ENCODE results near the gene MCU. TPM values are rescaled to one million over a fixed set of nuclear protein-coding genes. Genes with fewer than 3 reads are reported as not detected.

Gene MCU
- total RNA-seq, 1 donor from 2014 or later, result 66.3 TPM

- Histone ChIP-seq H3F3A (ENCODE audit: low read depth) (no peaks in the 10 kb centered on the region), H3K9ac (no peak overlapping the region), H3K27me3 (no peaks in the 10 kb centered on the region), H3K9me3 (ENCODE audit: low read depth) (no peaks in the 10 kb centered on the region), H3K27ac (no peak overlapping the region), H2AFZ (replicated peaks) (no peak overlapping the region), H3K4me3 (no peak overlapping the region), H3K36me3 (no peaks in the 10 kb centered on the region), H3K79me2 (ENCODE audit: low read depth) (peaks cover 66% of the 10 kb centered on the region), H3K4me1 (peaks cover 29% of the 10 kb centered on the region), H4K20me1 (ENCODE audit: low read depth) (peaks cover 37% of the 10 kb centered on the region), H3K4me2 (no peak overlapping the region)
- H3K4me1 Mint-ChIP-seq, result peaks cover 11% of the 10 kb centered on the region
- H3K9me3 Mint-ChIP-seq, result no peaks in the 10 kb centered on the region
- H3K4me3 Mint-ChIP-seq, result no peak overlapping the region
- TF ChIP-seq EZH2phosphoT487 (IDR thresholded peaks at IDR 0.05), result no peak
- TF ChIP-seq CTCF (IDR thresholded peaks at IDR 0.05), result no peak
- no peak for TF ChIP-seq EZH2 (IDR thresholded peaks at IDR 0.05)
- peak; percentile 37 for DNase-seq (ENCODE audit: low spot score)
- H3K27me3 Mint-ChIP-seq (ENCODE audit: insufficient read depth, low read depth), result no peaks in the 10 kb centered on the region
- no peak overlapping the region for H3K27ac Mint-ChIP-seq
- no peaks in the 10 kb centered on the region for H3K36me3 Mint-ChIP-seq
These were observed 61.9 kb downstream of the MCU start for GRCh38 chr10:72753760-72754231.

GRCh38 chr10:72754275-72755032 is 62.5 kb downstream of the MCU start:
- H3K4me2 ChIP-seq, result no peak overlapping the region
- TF ChIP-seq CTCF (IDR thresholded peaks at IDR 0.05), result no peak
- TF ChIP-seq EZH2 (IDR thresholded peaks at IDR 0.05), result no peak

GRCh38 chr10:72756674-72757385 is 64.9 kb downstream of the MCU start:
- H4K20me1 ChIP-seq (ENCODE audit: low read depth), result peaks cover 36% of the 10 kb centered on the region
- H3K4me2 ChIP-seq, result peak overlapping the region; percentile 50
- H3K36me3 ChIP-seq, result no peaks in the 10 kb centered on the region
- Mint-ChIP-seq H3K27me3 (ENCODE audit: insufficient read depth, low read depth) (no peaks in the 10 kb centered on the region), H3K4me3 (no peak overlapping the region), H3K27ac (no peak overlapping the region), H3K9me3 (no peaks in the 10 kb centered on the region), H3K36me3 (no peaks in the 10 kb centered on the region), H3K4me1 (peaks cover 14% of the 10 kb centered on the region)
- no peak overlapping the region for H3K4me3 ChIP-seq
- peak; percentile 14 for DNase-seq (ENCODE audit: low spot score)
- no peak for TF ChIP-seq EZH2 (IDR thresholded peaks at IDR 0.05)
- TF ChIP-seq CTCF (IDR thresholded peaks at IDR 0.05), result no peak
- TF ChIP-seq EZH2phosphoT487 (IDR thresholded peaks at IDR 0.05), result no peak
- H2AFZ ChIP-seq (replicated peaks), result no peak overlapping the region
- H3F3A ChIP-seq (ENCODE audit: low read depth), result peaks cover 4% of the 10 kb centered on the region
- no peaks in the 10 kb centered on the region for H3K9me3 ChIP-seq (ENCODE audit: low read depth)
- H3K79me2 ChIP-seq (ENCODE audit: low read depth), result peaks cover 69% of the 10 kb centered on the region
- H3K4me1 ChIP-seq, result peaks cover 40% of the 10 kb centered on the region
- H3K27me3 ChIP-seq, result no peaks in the 10 kb centered on the region
- no peak overlapping the region for H3K9ac ChIP-seq
- H3K27ac ChIP-seq, result no peak overlapping the region

More at GRCh38 chr10:72754275-72755032, 62.5 kb downstream of the MCU start:
- Mint-ChIP-seq H3K9me3 (no peaks in the 10 kb centered on the region), H3K4me3 (no peak overlapping the region), H3K27ac (no peak overlapping the region), H3K4me1 (peaks cover 17% of the 10 kb centered on the region), H3K36me3 (no peaks in the 10 kb centered on the region), H3K27me3 (ENCODE audit: insufficient read depth, low read depth) (no peaks in the 10 kb centered on the region)
- no peak for DNase-seq (ENCODE audit: low spot score)
- Histone ChIP-seq H2AFZ (replicated peaks) (no peak overlapping the region), H3K79me2 (ENCODE audit: low read depth) (peaks cover 62% of the 10 kb centered on the region), H4K20me1 (ENCODE audit: low read depth) (peaks cover 39% of the 10 kb centered on the region), H3K27me3 (no peaks in the 10 kb centered on the region), H3K9me3 (ENCODE audit: low read depth) (no peaks in the 10 kb centered on the region), H3K4me1 (peaks cover 36% of the 10 kb centered on the region), H3K27ac (no peak overlapping the region), H3K4me3 (no peak overlapping the region), H3K36me3 (no peaks in the 10 kb centered on the region), H3K9ac (no peak overlapping the region), H3F3A (ENCODE audit: low read depth) (peaks cover 2% of the 10 kb centered on the region)

Data from neural progenitor cell (in vitro differentiated cells).